ENCODE data around the gene DDX56.
"Not testable (repeated sequence)": the region's sequence is repeated elsewhere in the genome, so short reads cannot be mapped to it uniquely, and the experiment has no call there.

Gene DDX56

DNA sequence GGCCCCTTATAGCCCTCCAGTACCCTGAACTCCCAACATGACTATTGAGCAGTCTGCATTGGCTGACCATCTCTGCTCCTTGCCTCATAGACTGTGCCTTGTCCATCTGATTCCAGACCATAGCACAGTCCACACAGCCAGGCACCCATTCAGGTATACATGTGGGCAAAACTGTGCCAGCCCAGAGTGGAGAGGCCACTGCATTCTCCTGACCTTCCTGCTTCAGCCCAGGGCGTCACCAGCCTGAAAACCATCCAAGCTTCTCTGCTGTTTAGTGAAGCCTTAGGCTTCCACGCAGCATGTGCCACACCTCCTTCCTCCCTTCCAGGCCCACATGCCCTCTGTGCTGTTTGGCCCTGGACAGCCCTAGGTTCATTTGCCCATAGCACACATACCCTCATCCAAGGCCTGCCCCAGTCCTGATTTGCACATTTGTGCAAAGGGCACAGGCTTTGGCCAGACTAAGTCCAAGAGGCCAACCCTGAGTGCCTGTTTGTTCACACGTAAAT, 10.5 kb downstream of the DDX56 start:
- DNase-seq (ENCODE audit: low spot score) = no peak

- DNase-seq (ENCODE audit: low spot score) = not testable (repeated sequence)
Observed at GRCh38 chr7:44562622-44562962, 11.1 kb downstream of the DDX56 start.

GRCh38 chr7:44561962-44562621, 11.6 kb downstream of the DDX56 start:
- no peak for DNase-seq (ENCODE audit: low spot score)

- DNase-seq (ENCODE audit: low spot score) = no peak
Observed at GRCh38 chr7:44561481-44561880, 12.2 kb downstream of the DDX56 start.

- no peak for DNase-seq (ENCODE audit: low spot score)
Observed at GRCh38 chr7:44559485-44559884, 14.2 kb downstream of the DDX56 start.

GRCh38 chr7:44557485-44557884, 16.2 kb downstream of the DDX56 start:
- DNase-seq (ENCODE audit: low spot score) = no peak

- no peak for DNase-seq (ENCODE audit: low spot score)
Observed at GRCh38 chr7:44555350-44555749, 18.4 kb downstream of the DDX56 start.

DNA sequence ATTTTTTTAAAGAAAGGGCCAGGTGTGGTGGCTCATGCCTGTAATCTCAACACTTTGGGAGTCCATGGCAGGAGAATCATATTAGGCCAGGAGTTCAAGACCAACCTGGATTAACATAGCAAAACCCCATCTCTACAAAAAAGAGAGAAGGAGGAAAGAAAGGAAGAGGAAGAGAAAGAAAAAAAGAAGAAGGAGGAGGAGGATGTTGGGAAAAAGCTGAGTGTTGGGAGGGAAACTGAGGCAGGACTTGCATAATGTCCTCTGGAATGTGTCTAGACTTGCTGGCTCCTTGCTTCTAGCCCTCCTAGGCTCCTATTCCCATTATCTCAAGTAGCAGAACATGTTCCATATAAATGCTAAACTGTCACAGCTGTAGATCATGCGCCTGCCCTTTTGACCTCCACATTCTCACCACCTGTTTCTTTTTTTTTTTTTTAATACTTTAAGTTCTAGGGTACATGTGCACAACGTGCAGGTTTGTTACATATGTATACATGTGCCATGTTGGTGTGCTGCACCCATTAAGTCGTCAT, 21.2 kb downstream of the DDX56 start:
- DNase-seq (ENCODE audit: low spot score) = not testable (repeated sequence)

GRCh38 chr7:44549457-44549856, 24.3 kb downstream of the DDX56 start:
- no peak for DNase-seq (ENCODE audit: low spot score)

GRCh38 chr7:44548893-44549292, 24.8 kb downstream of the DDX56 start:
- DNase-seq (ENCODE audit: low spot score) = no peak

GRCh38 chr7:44547536-44548231, 26.0 kb downstream of the DDX56 start:
- no peak for DNase-seq (ENCODE audit: low spot score)

DNA sequence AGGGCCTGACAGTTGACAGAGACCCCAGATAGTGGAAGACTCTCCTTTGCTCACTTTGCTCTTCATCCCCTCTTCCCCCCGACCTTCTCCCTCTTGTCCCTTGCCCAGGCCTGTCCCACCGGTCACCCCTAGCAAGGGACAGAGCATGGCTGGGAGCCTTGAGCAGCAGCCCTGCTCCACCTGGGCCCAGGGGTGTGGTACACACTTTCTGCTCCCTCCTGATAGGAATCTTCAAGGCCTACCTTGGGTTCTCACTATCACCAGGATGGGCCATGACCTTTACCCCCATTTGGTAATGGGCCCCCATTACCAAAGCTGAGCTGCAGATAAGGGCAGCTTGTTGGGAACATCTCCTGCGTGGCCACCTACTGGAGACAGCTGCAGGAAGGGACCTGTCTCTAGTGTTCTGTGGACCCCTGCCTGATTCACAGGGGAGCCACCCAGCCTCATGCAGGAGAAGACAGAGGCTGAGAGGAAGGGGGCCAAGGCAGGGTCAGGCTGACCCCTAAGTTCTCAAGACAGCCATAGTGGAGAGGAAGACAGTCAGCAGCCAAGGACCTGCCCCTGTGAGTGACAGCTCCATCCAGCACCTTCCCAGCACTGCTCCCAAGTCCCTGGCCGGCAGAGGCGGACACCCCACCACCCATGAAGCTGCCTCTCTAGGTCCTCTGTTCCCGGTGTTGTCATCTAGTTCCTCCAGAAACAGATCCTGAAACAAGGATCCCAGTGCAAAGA, 31.7 kb downstream of the DDX56 start:
- DNase-seq (ENCODE audit: low spot score) = peak; percentile 26

GRCh38 chr7:44541028-44541869, 32.5 kb downstream of the DDX56 start, which contains the start of gene NPC1L1:
NPC1L1 (minus strand) TSS chr7:44541330; CDS start chr7:44541259, 71 bp downstream.
- peak; percentile 48 for DNase-seq (ENCODE audit: low spot score)

DNA sequence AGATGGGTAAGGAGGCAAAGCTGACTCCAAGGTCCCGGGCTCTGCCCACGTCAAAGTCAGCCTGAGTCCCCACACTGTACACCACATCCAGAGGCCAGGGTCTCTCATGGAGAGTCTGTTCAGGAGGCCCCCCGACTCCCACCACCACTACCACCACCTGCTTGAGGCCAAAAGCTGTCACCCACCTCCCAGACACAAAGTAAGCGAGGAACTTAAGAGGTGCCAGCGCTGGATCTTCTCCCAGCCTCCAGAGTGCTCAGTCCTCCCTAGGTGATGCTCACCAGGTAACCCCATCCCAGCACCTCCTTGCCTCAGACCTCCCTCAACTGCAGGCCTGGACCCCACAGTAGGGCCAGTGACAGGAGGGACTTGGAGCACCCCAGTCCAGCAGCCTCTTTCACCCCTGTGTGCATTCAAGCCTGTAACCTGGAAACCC, 33.1 kb downstream of the DDX56 start:
- DNase-seq (ENCODE audit: low spot score) = no peak

DNA sequence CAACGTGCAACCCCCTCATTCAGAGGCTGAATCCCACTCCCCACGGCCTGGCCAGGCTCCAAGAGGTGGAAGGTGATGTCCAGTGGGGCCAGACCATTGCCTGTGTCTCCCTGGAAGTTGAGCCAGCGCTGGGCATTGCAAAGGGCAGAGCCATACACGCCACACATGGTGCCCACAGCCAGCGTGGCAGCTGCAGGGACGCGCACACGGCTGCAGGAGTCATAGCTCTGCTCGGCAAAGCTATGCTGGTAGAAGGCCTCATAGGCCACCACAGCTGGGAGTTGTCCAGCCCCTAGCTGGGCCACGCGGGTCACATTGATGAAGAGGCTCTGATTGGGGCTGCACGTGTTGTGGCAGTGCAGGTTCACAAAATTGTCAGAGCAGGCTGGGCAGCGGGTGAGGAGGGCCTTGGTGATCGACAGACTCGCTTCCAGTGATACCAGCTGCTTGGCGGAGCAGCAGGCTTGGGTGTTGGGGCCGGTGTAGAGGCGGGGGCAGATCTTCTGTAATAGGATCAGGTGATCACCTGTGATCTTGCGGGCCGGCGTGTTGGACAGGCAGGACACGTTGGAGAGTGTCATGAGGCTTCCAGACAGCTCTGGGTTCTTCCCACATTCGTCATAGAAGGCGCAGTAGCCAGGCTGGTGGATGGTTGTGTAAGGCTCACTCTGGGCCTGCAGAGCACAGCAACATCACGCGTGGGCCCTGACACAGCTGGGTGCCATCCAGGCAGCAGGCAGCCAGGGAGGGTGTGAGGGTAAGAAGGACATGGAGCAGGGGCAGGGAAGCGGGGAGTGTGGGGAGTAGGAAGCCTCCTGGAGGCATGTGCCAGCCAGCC, 33.8 kb downstream of the DDX56 start:
- DNase-seq (ENCODE audit: low spot score) = peak; percentile 40

GRCh38 chr7:44538798-44539668, 34.7 kb downstream of the DDX56 start:
- DNase-seq (ENCODE audit: low spot score) = peak; percentile 19

GRCh38 chr7:44538093-44538797, 35.5 kb downstream of the DDX56 start:
- DNase-seq (ENCODE audit: low spot score) = peak; percentile 32

DNA sequence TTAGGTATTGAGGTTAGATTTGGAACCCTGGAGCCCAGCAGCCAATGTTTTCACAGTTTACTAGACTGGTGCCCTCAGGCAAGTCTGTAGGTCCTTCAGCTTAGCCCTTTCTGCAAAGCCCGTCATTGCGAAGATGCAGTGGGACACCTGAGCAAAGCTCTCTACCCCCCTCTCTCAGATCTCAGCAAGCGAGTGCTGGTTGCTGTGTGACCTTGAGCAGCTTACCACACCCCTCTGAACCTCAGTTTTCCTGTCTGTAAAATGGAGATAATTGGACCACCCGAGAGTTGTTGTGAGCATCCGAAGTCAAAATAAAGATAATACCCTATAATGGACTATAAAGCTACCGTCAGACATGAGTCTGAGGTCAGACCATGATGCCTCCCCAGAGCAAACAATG, 36.3 kb downstream of the DDX56 start:
- DNase-seq (ENCODE audit: low spot score) = peak; percentile 19

GRCh38 chr7:44536090-44536489, 37.6 kb downstream of the DDX56 start:
- peak; percentile 38 for DNase-seq (ENCODE audit: low spot score)
